ENCODE results near the gene XYLB.

XYLB gene

GRCh38 chr3:38376098-38376816 lies 29.7 kb downstream of the XYLB start:
- TF ChIP-seq REST (IDR thresholded peaks at IDR 0.05; ENCODE audit: insufficient read depth in 1 of 2, low read depth in 2 of 2, low read length in 2 of 2) (no peak), TAF1 (IDR thresholded peaks at IDR 0.05; ENCODE audit: borderline replicate concordance, insufficient read depth, low read length) (no peak), FOXP2 (optimal IDR thresholded peaks at IDR 0.05; ENCODE audit: borderline replicate concordance, extremely low read depth, extremely low read length, insufficient read depth) (no peak), SIN3A (IDR thresholded peaks at IDR 0.05; ENCODE audit: borderline replicate concordance, insufficient read depth, low read length) (no peak), POLR2AphosphoS5 (IDR thresholded peaks at IDR 0.05; ENCODE audit: low read depth, low read length) (no peak)

GRCh38 chr3:38379201-38379770 lies 32.7 kb downstream of the XYLB start:
- TF ChIP-seq REST (IDR thresholded peaks at IDR 0.05; ENCODE audit: insufficient read depth in 1 of 2, low read depth in 2 of 2, low read length in 2 of 2) = no peak
- TF ChIP-seq TAF1 (IDR thresholded peaks at IDR 0.05; ENCODE audit: borderline replicate concordance, insufficient read depth, low read length) = no peak
- TF ChIP-seq SIN3A (IDR thresholded peaks at IDR 0.05; ENCODE audit: borderline replicate concordance, insufficient read depth, low read length) = no peak
- TF ChIP-seq FOXP2 (optimal IDR thresholded peaks at IDR 0.05; ENCODE audit: borderline replicate concordance, extremely low read depth, extremely low read length, insufficient read depth) = no peak
- no peak for TF ChIP-seq POLR2AphosphoS5 (IDR thresholded peaks at IDR 0.05; ENCODE audit: low read depth, low read length)

- TF ChIP-seq FOXP2 (optimal IDR thresholded peaks at IDR 0.05; ENCODE audit: borderline replicate concordance, extremely low read depth, extremely low read length, insufficient read depth) = no peak
- no peak for TF ChIP-seq SIN3A (IDR thresholded peaks at IDR 0.05; ENCODE audit: borderline replicate concordance, insufficient read depth, low read length)
- no peak for TF ChIP-seq REST (IDR thresholded peaks at IDR 0.05; ENCODE audit: insufficient read depth in 1 of 2, low read depth in 2 of 2, low read length in 2 of 2)
- TF ChIP-seq TAF1 (IDR thresholded peaks at IDR 0.05; ENCODE audit: borderline replicate concordance, insufficient read depth, low read length) = no peak
- TF ChIP-seq POLR2AphosphoS5 (IDR thresholded peaks at IDR 0.05; ENCODE audit: low read depth, low read length) = no peak
Measured at GRCh38 chr3:38382506-38383080, 36.0 kb downstream of the XYLB start.

- no peak for TF ChIP-seq TAF1 (IDR thresholded peaks at IDR 0.05; ENCODE audit: borderline replicate concordance, insufficient read depth, low read length)
- TF ChIP-seq POLR2AphosphoS5 (IDR thresholded peaks at IDR 0.05; ENCODE audit: low read depth, low read length) = no peak
- TF ChIP-seq SIN3A (IDR thresholded peaks at IDR 0.05; ENCODE audit: borderline replicate concordance, insufficient read depth, low read length) = no peak
- TF ChIP-seq FOXP2 (optimal IDR thresholded peaks at IDR 0.05; ENCODE audit: borderline replicate concordance, extremely low read depth, extremely low read length, insufficient read depth) = no peak
- TF ChIP-seq REST (IDR thresholded peaks at IDR 0.05; ENCODE audit: insufficient read depth in 1 of 2, low read depth in 2 of 2, low read length in 2 of 2) = no peak
Measured at GRCh38 chr3:38383156-38383875, 36.7 kb downstream of the XYLB start.
